Pancreas (tissue), 10 donors: ENCODE results near the gene B3GAT1. TPM values are rescaled to one million over a fixed set of nuclear protein-coding genes. Genes with fewer than 3 reads are reported as not detected.

Experiments used
- ATAC-seq, 4 donors: fragments of 200-7000 bp; cut with Tn5 transposase; one replicate each; pipeline versions ENCODE4 v1.8.0 to v1.9.1; 2020; ENCODE audit warnings: mild to moderate bottlenecking in 4 of 4, moderate library complexity in 4 of 4
- DNase-seq, 6 donors: peaks; one replicate each; pipeline ENCODE4 v3.0.0-alpha.2; 2020
- FAIRE-seq: peaks from 2 replicates; lab custom pipeline; 2012; peaks lifted over from hg19 to GRCh38; lab: Jason Lieb, UNC
- H3K27ac ChIP-seq, 4 donors: fragments of 200-600 bp; sonication (generic); 1 replicate in 3 of 4; 2 replicates in 1 of 4; pipeline versions ENCODE4 v1.5.0 to v1.8.0; 2020
- H3K27me3 ChIP-seq, 4 donors: fragments of 200-600 bp; one replicate each; pipeline ENCODE4 v1.8.0; 2021
- H3K36me3 ChIP-seq, 3 donors: fragments of 200-600 bp; sonication (generic) in 1 of 3; one replicate each; pipeline versions ENCODE4 v1.5.0 to v1.8.0; 2020 to 2021
- H3K4me1 ChIP-seq, 3 donors: fragments of 200-600 bp; one replicate each; pipeline ENCODE4 v1.8.0; 2021
- H3K4me3 ChIP-seq, 4 donors: fragments of 200-600 bp; sonication (generic) in 2 of 4; one replicate each; pipeline versions ENCODE4 v1.5.0 to v1.8.0; 2020 to 2021
- H3K9me3 ChIP-seq, 4 donors: fragments of 200-600 bp; one replicate each; pipeline ENCODE4 v1.8.0; 2021
- CTCF ChIP-seq, 4 donors: fragments of 200-600 bp; sonication (generic) in 3 of 4; IDR thresholded peaks; one replicate each; pipeline versions ENCODE4 v1.5.0 to v1.8.0; 2021; ENCODE audit warnings: antibody characterized with exemption in 4 of 4
- WGBS, 2 donors: extraction: QIAGEN DNeasy Blood & Tissue Kit; methylation state at CpG; one replicate each; pipeline ENCODE4 v1.1.7; 2013; 5-methylcytosine and 5-hydroxymethylcytosine counted together
- intact Hi-C, 3 donors: fragments of 100-400 bp; cut with DNase I; formaldehyde crosslinking; loops; one replicate each; pipeline versions ENCODE4 v1.11.1 to v1.14.2; 2022
- polyA plus RNA-seq, 2 donors: library from polyadenylated mRNA; stranded (reverse); fragments of 200-250 nt; gene quantifications; one replicate each; pipeline ENCODE4 v1.2.3, GENCODE V29; 2013
- total RNA-seq, 6 donors: library from RNA; stranded (reverse); fragmentation: NEBNext Ultra II Directional in 4 of 6; extraction: Animal tissue kit (Norgen Biotek cat#: 25700) in 4 of 6; gene quantifications; one replicate each; pipeline versions ENCODE4 v1.2.1 to v1.2.4, GENCODE V29; 2021 to 2023
- donor health status: healthy with polysubstance abuse.
- donor health status: DM: no; HTN: no; CAD: no; lungs with moderate emphysema.
- donor health status: DM: no; HTN: no; CAD: no.
- donor health status: control.
- donor health status: control.
- donor health status: Bipolar disorder and iron deficiency.
- donor health status: DM: yes; HTN: yes; CAD: no.
- donor health status: DM: no; HTN: no; CAD: no.
- donor health status: DM: no; HTN: no; CAD: no.
- donor health status: DM: yes; HTN: yes; CAD: no.

B3GAT1 gene
- total RNA-seq (under 1 TPM; 0.08 to 0.34 (median 0.14) TPM), polyA plus RNA-seq (1 to 10 TPM in 1 of 2 donors, under 1 TPM in 1; 0.49 to 1.3 TPM)

GRCh38 chr11:134412203-134413042 lies at the start of gene B3GAT1:
Gene B3GAT1 (minus strand): TSS chr11:134412242. CDS start chr11:134387659, 24,583 bp downstream.
- H3K9me3 ChIP-seq, result no peaks in the 10 kb centered on the region
- peak in 3 of 4 donors; percentile 35 to 69 (median 65) for ATAC-seq
- DNase-seq, result peak in 1 of 6 donors; percentile 67
- no peak for TF ChIP-seq CTCF (IDR thresholded peaks at IDR 0.05)
- H3K36me3 ChIP-seq, result no peaks in the 10 kb centered on the region
- peak within 1 kb of the TSS in 2 of 4 donors; percentile 13 to 45 for H3K4me3 ChIP-seq
- no peak for FAIRE-seq
- H3K27me3 ChIP-seq, result peaks cover 0 to 12% (median 0%) of the 10 kb centered on the region in 4 donors
- intact Hi-C loops, result no loop called here
- WGBS, 2 donors, result 2% methylated on average over 41 to 94 of the region's 94 CpGs
- H3K4me1 ChIP-seq, result no peaks in the 10 kb centered on the region
- H3K27ac ChIP-seq, result no peak within 1 kb of the TSS

- 33 to 72% methylated on average over 1 of the region's 1 CpG for WGBS, 2 donors
- Histone ChIP-seq H3K27ac (no peak overlapping the region), H3K9me3 (no peaks in the 10 kb centered on the region), H3K36me3 (no peaks in the 10 kb centered on the region), H3K27me3 (peaks cover 0 to 11% (median 0%) of the 10 kb centered on the region in 4 donors), H3K4me3 (no peak overlapping the region), H3K4me1 (no peaks in the 10 kb centered on the region)
- ATAC-seq, result no peak
- DNase-seq, result no peak
- no peak for FAIRE-seq
- intact Hi-C loops, result no loop called here
- TF ChIP-seq CTCF (IDR thresholded peaks at IDR 0.05), result no peak
Measured at GRCh38 chr11:134461621-134462020, 49.6 kb upstream of the B3GAT1 start.

GRCh38 chr11:134460881-134461280 lies 48.8 kb upstream of the B3GAT1 start:
- no peak overlapping the region for H3K4me3 ChIP-seq
- no peak overlapping the region for H3K27ac ChIP-seq
- no peaks in the 10 kb centered on the region for H3K4me1 ChIP-seq
- intact Hi-C loops, result no loop called here
- FAIRE-seq (no peak), ATAC-seq (no peak), DNase-seq (no peak)
- no peaks in the 10 kb centered on the region for H3K36me3 ChIP-seq
- 54 to 69% methylated on average over 3 of the region's 3 CpGs for WGBS, 2 donors
- TF ChIP-seq CTCF (IDR thresholded peaks at IDR 0.05), result no peak
- peaks cover 0 to 11% (median 0%) of the 10 kb centered on the region in 4 donors for H3K27me3 ChIP-seq
- no peaks in the 10 kb centered on the region for H3K9me3 ChIP-seq

- no peak for ATAC-seq
- intact Hi-C loops, result no loop called here
Measured at GRCh38 chr11:134460062-134460561, 48.1 kb upstream of the B3GAT1 start.

More at GRCh38 chr11:134460062-134460561, 48.1 kb upstream of the B3GAT1 start:
- Histone ChIP-seq H3K9me3 (no peaks in the 10 kb centered on the region), H3K27me3 (peaks cover 0 to 4% (median 0%) of the 10 kb centered on the region in 4 donors), H3K36me3 (no peaks in the 10 kb centered on the region), H3K27ac (no peak overlapping the region), H3K4me3 (no peak overlapping the region), H3K4me1 (no peaks in the 10 kb centered on the region)
- 46 to 66% methylated on average over 7 to 8 of the region's 8 CpGs for WGBS, 2 donors
- TF ChIP-seq CTCF (IDR thresholded peaks at IDR 0.05), result no peak
- FAIRE-seq (no peak), DNase-seq (no peak)
